ENCODE measurements around the gene LDHB.
"Not testable (repeated sequence)": the region's sequence is repeated elsewhere in the genome, so short reads cannot be mapped to it uniquely, and the experiment has no call there.

LDHB gene

DNA sequence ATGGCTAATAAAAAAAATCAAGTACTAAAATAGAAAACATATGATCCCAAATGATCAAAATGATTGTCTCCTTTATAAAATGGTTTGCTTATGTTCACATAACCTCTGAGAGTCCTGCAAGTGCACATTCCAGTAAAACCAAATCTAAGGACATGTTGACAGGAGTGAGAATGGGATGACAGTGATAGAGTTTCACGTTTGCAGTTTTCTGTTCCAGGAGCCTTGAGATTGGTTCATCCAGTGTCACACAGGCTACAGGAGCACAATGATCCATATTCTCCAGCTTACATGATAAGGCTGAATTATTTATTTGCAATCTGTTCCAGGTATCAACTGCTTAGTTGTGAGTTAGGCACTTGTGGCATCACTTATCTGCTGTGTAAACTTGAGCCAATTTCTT is 51.5 kb downstream of the LDHB start:
- DNase-seq, result no peak

GRCh38 chr12:21604245-21605101 is 53.2 kb downstream of the LDHB start, which contains the start of gene GYS2:
TSS of gene GYS2 (minus strand) at chr12:21604847. CDS start at chr12:21604592, 255 bp downstream.
- no peak for DNase-seq

- DNase-seq, result no peak
Observed at GRCh38 chr12:21602774-21603173, 54.9 kb downstream of the LDHB start.

- no peak for DNase-seq
Observed at GRCh38 chr12:21600196-21600595, 57.4 kb downstream of the LDHB start.

GRCh38 chr12:21599143-21599999 is 58.3 kb downstream of the LDHB start:
- no peak for DNase-seq

DNA sequence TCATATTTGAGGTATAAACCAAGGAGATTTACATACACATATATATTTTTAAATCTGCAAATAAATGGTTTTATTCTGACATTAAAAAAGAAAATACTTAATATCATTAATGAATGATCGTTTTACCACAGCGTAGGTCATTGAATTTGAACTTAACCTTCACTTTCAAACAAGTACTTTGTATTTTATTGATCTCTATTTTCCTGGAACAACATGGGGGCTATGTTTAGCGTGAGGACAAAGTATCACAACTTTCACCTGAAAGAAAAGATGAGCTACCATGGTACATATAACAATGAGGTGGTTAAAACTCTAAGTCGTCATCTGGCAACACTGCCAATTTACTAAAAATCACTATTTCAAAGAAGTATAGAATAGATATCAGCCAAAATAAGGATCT is 59.0 kb downstream of the LDHB start:
- DNase-seq, result no peak

- DNase-seq, result not testable (repeated sequence)
Observed at GRCh38 chr12:21595356-21595755, 62.3 kb downstream of the LDHB start.

DNA sequence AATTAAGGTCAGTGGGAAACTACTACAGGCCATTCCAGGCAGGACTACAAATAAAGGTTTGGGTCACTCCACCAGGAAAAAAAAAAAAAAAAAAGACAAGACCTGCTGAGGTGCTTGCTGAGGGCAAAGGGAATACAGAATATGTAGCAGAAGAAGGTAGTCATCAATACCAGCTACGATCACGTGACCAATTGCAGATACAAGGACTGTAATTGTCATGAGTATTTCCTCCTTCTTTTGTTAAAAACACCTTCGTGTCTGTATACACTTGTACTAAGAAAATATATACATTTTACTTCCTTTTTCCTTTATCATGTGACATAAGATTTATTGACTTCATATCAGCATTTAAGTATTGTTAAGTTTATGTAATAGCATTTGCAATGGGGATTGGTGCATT is 72.2 kb downstream of the LDHB start:
- DNase-seq, result no peak
